HepG2 (cell line): ENCODE measurements around the gene PPP2R2C. TPM values are rescaled to one million over a fixed set of nuclear protein-coding genes. Genes with fewer than 3 reads are reported as not detected.

Source experiments
- ATAC-seq: fragments of 200-7000 bp; cut with Tn5 transposase; 3 replicates; pipeline ENCODE4 v1.9.1; 2020; ENCODE audit warnings: mild to moderate bottlenecking, moderate library complexity
- BruUV-seq: library from RNA; stranded (reverse); fragments of 400-500 nt; replicated peaks from 2 replicates; lab custom pipeline; 2021; lab: Mats Ljungman, UMichigan
- CTCF ChIA-PET: fragments of 300-600 bp; formaldehyde crosslinking; extraction: SDS; loops from one replicate; lab custom pipeline; 2021; ENCODE audit warnings: low total read pairs, inconsistent platforms, low intra/inter-chr PET ratio; lab: Yijun Ruan, JAX
- POLR2A ChIA-PET: fragments of 350-600 bp; sonication (Branson Sonifier 250); formaldehyde crosslinking; loops from one replicate; lab custom pipeline; 2020; ENCODE audit warnings: antibody characterized with exemption, inconsistent platforms; lab: Yijun Ruan, JAX
- DNase-seq: peaks from one replicate; pipeline ENCODE4 v3.0.0-alpha.2; 2015; ENCODE audit warnings: low spot score
- FAIRE-seq: peaks from 3 replicates; lab custom pipeline; 2011; peaks lifted over from hg19 to GRCh38; lab: Jason Lieb, UNC
- H2AFZ ChIP-seq: one replicate; pipeline ENCODE4 v1.6.1; 2011; ENCODE audit warnings: low read length, inconsistent platforms
- H3K27ac ChIP-seq: fragments of 300-600 bp; 3 replicates; pipeline ENCODE4 v1.8.0; 2011; ENCODE audit warnings: mixed run types, mild to moderate bottlenecking, mixed read lengths, low read length, inconsistent platforms; ENCODE audit not compliant: insufficient read depth; ENCODE audit errors: extremely low read length
- H3K27me3 ChIP-seq, 2 experiments: fragments of 200-600 bp in 1 of 2; 2 replicates in 1 of 2; 3 replicates in 1 of 2; pipeline versions ENCODE4 v1.6.0 to v1.8.0; 2011; ENCODE audit warnings: low read length in 2 of 2, mild to moderate bottlenecking in 2 of 2, moderate library complexity in 2 of 2, inconsistent platforms in 1 of 2; ENCODE audit not compliant: insufficient read depth in 2 of 2, control insufficient read depth in 1 of 2
- H3K36me3 ChIP-seq, 2 experiments: fragments of 200-600 bp in 1 of 2; replicated peaks in 1 of 2; 2 replicates in 1 of 2; 3 replicates in 1 of 2; pipeline versions ENCODE4 v1.5.1 to v1.8.0; 2011; ENCODE audit warnings: low read length in 2 of 2, inconsistent platforms in 1 of 2; ENCODE audit not compliant: insufficient read depth in 2 of 2, control insufficient read depth in 1 of 2
- H3K4me1 ChIP-seq: 2 replicates; pipeline ENCODE4 v1.5.1; 2012; ENCODE audit warnings: low read length, inconsistent platforms; ENCODE audit not compliant: insufficient read depth
- H3K4me2 ChIP-seq: 2 replicates; pipeline ENCODE4 v1.6.0; 2011; ENCODE audit warnings: low read depth, low read length, inconsistent platforms
- H3K4me3 ChIP-seq, 3 experiments: fragments of 200-600 bp in 1 of 3; sonication (generic), shearing (Covaris generic) in 1 of 3; replicated peaks in 1 of 3; 2 replicates each; pipeline ENCODE4 v1.5.1; 2011 to 2016; ENCODE audit warnings: low read length in 3 of 3, inconsistent platforms in 2 of 3, low read depth in 2 of 3, mild to moderate bottlenecking in 2 of 3, control low read depth in 1 of 3, mixed read lengths in 1 of 3; ENCODE audit not compliant: insufficient read depth in 1 of 3
- H3K79me2 ChIP-seq: one replicate; pipeline ENCODE4 v1.6.1; 2011; ENCODE audit warnings: low read length, inconsistent platforms; ENCODE audit not compliant: insufficient read depth
- H3K9ac ChIP-seq: 2 replicates; pipeline ENCODE4 v1.6.0; 2011; ENCODE audit warnings: mild to moderate bottlenecking, low read depth, low read length, inconsistent platforms; ENCODE audit not compliant: insufficient read depth
- H3K9me3 ChIP-seq: 2 replicates; pipeline ENCODE4 v1.5.1; 2012; ENCODE audit warnings: mild to moderate bottlenecking, low read length
- H4K20me1 ChIP-seq: 2 replicates; pipeline ENCODE4 v1.6.0; 2011; ENCODE audit warnings: inconsistent platforms, mild to moderate bottlenecking, low read length, moderate library complexity; ENCODE audit not compliant: insufficient read depth
- GATAD2A ChIP-seq: IDR thresholded peaks from 2 replicates; pipeline ENCODE4 v1.6.1; 2016
- GMEB2 ChIP-seq: IDR thresholded peaks from 2 replicates; pipeline ENCODE4 v1.6.1; 2016; ENCODE audit warnings: missing biosample characterization, missing genetic modification reagents, low read depth
- HNF4A ChIP-seq: sonication (generic); formaldehyde crosslinking; IDR thresholded peaks from 2 replicates; pipeline ENCODE4 v1.4.0; 2020; ENCODE audit warnings: missing genetic modification reagents
- HNRNPL ChIP-seq: fragments of 200-400 bp; formaldehyde crosslinking; IDR thresholded peaks from 2 replicates; pipeline ENCODE4 v1.6.1; 2017; ENCODE audit warnings: mild to moderate bottlenecking, low read depth, low read length
- IRX3 ChIP-seq: sonication (generic); formaldehyde crosslinking; IDR thresholded peaks from 2 replicates; pipeline ENCODE4 v1.8.1; 2023; ENCODE audit warnings: mild to moderate bottlenecking, low read depth, missing genetic modification reagents, borderline replicate concordance
- MEIS2 ChIP-seq: sonication (generic); formaldehyde crosslinking; IDR thresholded peaks from 2 replicates; pipeline ENCODE4 v1.9.0; 2021; ENCODE audit warnings: mild to moderate bottlenecking, missing genetic modification reagents
- SALL2 ChIP-seq: sonication (generic); formaldehyde crosslinking; IDR thresholded peaks from 2 replicates; pipeline ENCODE4 v1.8.1; 2023; ENCODE audit warnings: mild to moderate bottlenecking, missing genetic modification reagents, inconsistent platforms
- ZFP62 ChIP-seq: sonication (generic); formaldehyde crosslinking; IDR thresholded peaks from 2 replicates; pipeline ENCODE4 v1.4.0; 2020; ENCODE audit warnings: missing genetic modification reagents
- ZNF652 ChIP-seq: IDR thresholded peaks from 2 replicates; pipeline ENCODE4 v1.6.1; 2016; ENCODE audit warnings: low read depth, borderline replicate concordance
- ZNF740 ChIP-seq: sonication (generic); formaldehyde crosslinking; IDR thresholded peaks from 2 replicates; pipeline ENCODE4 v1.4.0; 2020; ENCODE audit warnings: missing genetic modification reagents
- WGBS: methylation state at CpG from one replicate; pipeline ENCODE4 v1.1.6; 2017; ENCODE audit warnings: low lambda C conversion rate; 5-methylcytosine and 5-hydroxymethylcytosine counted together
- in situ Hi-C: cut with HindIII; loops from 2 replicates; pipeline ENCODE4 v1.10.0; 2017; ENCODE audit warnings: low pct_unique_long_range_greater_than_20kb; ENCODE audit not compliant: extremely low pct_ligation_motif_present
- intact Hi-C: fragments of 100-400 bp; cut with micrococcal nuclease; formaldehyde crosslinking; loops from one replicate; pipeline ENCODE4 v1.10.0; 2022; ENCODE audit not compliant: unreplicated experiment
- polyA plus RNA-seq, 8 experiments: library from polyadenylated mRNA; depleted of rRNA in 3 of 8; stranded (reverse) in 7 of 8; unstranded in 1 of 8; fragments of >200 nt; fragmentation: Illumina TruSeq in 4 of 8; extraction: Trizol in 4 of 8; gene quantifications; 2 replicates each; pipeline versions ENCODE4 v1.2.1 to v1.2.3, GENCODE V29; 2011 to 2016; ENCODE audit warnings: low read depth in 4 of 8, missing spikeins in 1 of 8, mixed read lengths in 1 of 8; ENCODE audit not compliant: insufficient read depth in 1 of 8
- total RNA-seq, 5 experiments: library from RNA; depleted of rRNA; stranded (reverse); fragments of >200 nt; fragmentation: Illumina TruSeq; extraction: Trizol; gene quantifications; 2 replicates each; pipeline ENCODE4 v1.2.3, GENCODE V29; 2016; ENCODE audit warnings: low read depth in 1 of 5

PPP2R2C gene
- total and polyA plus RNA-seq, 2 of the 13 experiments (the other 11 are each of a cell fraction or from before 2014, with no cell fraction given) = 0.60 to 8.6 TPM

GRCh38 chr4:6270636-6271121 lies 201.7 kb downstream of the PPP2R2C start:
- Histone ChIP-seq H3K9ac (peak overlapping the region; percentile 93), H3K9me3 (no peaks in the 10 kb centered on the region), H4K20me1 (no peaks in the 10 kb centered on the region), H3K36me3 (peaks cover 0 to 3% of the 10 kb centered on the region in 2 experiments; a peak in 1 of 5 replicates), H3K27ac (peak overlapping the region; percentile 80), H3K27me3 (no peaks in the 10 kb centered on the region), H3K4me1 (peaks cover 85% of the 10 kb centered on the region), H3K79me2 (peaks cover 53% of the 10 kb centered on the region), H2AFZ (no peak overlapping the region), H3K4me2 (peak overlapping the region; percentile 70), H3K4me3 (peak overlapping the region; percentile 87 to 99 (median 92))
- CTCF ChIA-PET = no interaction called here
- intact Hi-C loops (no loop called here), in situ Hi-C loops (no loop called here)
- ATAC-seq (no peak), DNase-seq (no peak), FAIRE-seq (no peak)
- POLR2A ChIA-PET = interaction anchor here (0.7 to 5.0 kb wide), 3 partner anchors 8 to 52 kb away, joined by 3 to 41 read pairs (median 19); no protein-coding TSS in a partner anchor
- TF ChIP-seq ZFP62 = no peak
- TF ChIP-seq GMEB2 = no peak
- no peak for TF ChIP-seq IRX3
- peak; percentile 59; the same call in 1 of the 2 replicates for TF ChIP-seq ZNF652 (CRISPR knock-in tag)
- TF ChIP-seq HNRNPL = 0 out of 2 replicates have a peak, but pooled peaks have one; percentile 54
- TF ChIP-seq GATAD2A (CRISPR knock-in tag) = peak; percentile 11; the same call in 1 of the 2 replicates
- TF ChIP-seq ZNF740 (CRISPR knock-in tag) = no peak
- 0 out of 2 replicates have a peak, but pooled peaks have one; percentile 11 for TF ChIP-seq SALL2 (CRISPR knock-in tag)
- no peak for TF ChIP-seq MEIS2
- peak; percentile 26; the same call in 1 of the 2 replicates for TF ChIP-seq HNF4A (CRISPR knock-in tag)
- TSS peak; percentile 55 for BruUV-seq
- 5% methylated on average over 4 of the region's 8 CpGs for WGBS

Other genes starting within 250 kb of the PPP2R2C start
- gene WFS1, start 202.8 kb downstream of the PPP2R2C start, total RNA-seq (2016; rRNA removed; fragmentation: Illumina TruSeq; extraction: Trizol) = 19.8 and 39.1 TPM in 2 replicates
- gene WFS1, start 202.8 kb downstream of the PPP2R2C start, polyA plus RNA-seq (2011; rRNA removed) = 42.2 and 49.6 TPM in 2 replicates
- gene MAN2B2, start 102.6 kb upstream of the PPP2R2C start, total RNA-seq (2016; rRNA removed; fragmentation: Illumina TruSeq; extraction: Trizol) = 2.8 and 5.4 TPM in 2 replicates
- gene MAN2B2, start 102.6 kb upstream of the PPP2R2C start, polyA plus RNA-seq (2011; rRNA removed) = 4.8 and 6.4 TPM in 2 replicates
- gene MRFAP1, start 168.1 kb upstream of the PPP2R2C start, total RNA-seq (2016; rRNA removed; fragmentation: Illumina TruSeq; extraction: Trizol) = 158 and 254 TPM in 2 replicates
- gene MRFAP1, start 168.1 kb upstream of the PPP2R2C start, polyA plus RNA-seq (2011; rRNA removed) = 103 and 112 TPM in 2 replicates
- gene S100P, start 221.3 kb upstream of the PPP2R2C start, total RNA-seq (2016; rRNA removed; fragmentation: Illumina TruSeq; extraction: Trizol) = 278 and 348 TPM in 2 replicates
- gene S100P, start 221.3 kb upstream of the PPP2R2C start, polyA plus RNA-seq (2011; rRNA removed) = 1,649 and 1,898 TPM in 2 replicates
- gene MRFAP1L1, start 237.3 kb upstream of the PPP2R2C start, total RNA-seq (2016; rRNA removed; fragmentation: Illumina TruSeq; extraction: Trizol) = 76.6 and 124 TPM in 2 replicates
- 39.9 and 44.8 TPM in 2 replicates for gene MRFAP1L1, start 237.3 kb upstream of the PPP2R2C start, polyA plus RNA-seq (2011; rRNA removed)
- gene BLOC1S4, start 243.6 kb upstream of the PPP2R2C start, total RNA-seq (2016; rRNA removed; fragmentation: Illumina TruSeq; extraction: Trizol) = 18.7 and 20.9 TPM in 2 replicates
- 15.5 and 17.6 TPM in 2 replicates for gene BLOC1S4, start 243.6 kb upstream of the PPP2R2C start, polyA plus RNA-seq (2011; rRNA removed)